Stimulated activated CD8-positive, alpha-beta memory T cell treated with anti-CD3 and anti-CD28 coated beads, Interleukin-4, amount 100 ng/mL, for 48 hours (primary cell): ENCODE data around the gene RFC3.

Source experiments
- DNase-seq: peaks from one replicate; pipeline ENCODE4 v3.0.0-alpha.2; 2020

The RFC3 gene

GRCh38 chr13:33868343-33868994 lies 50.5 kb downstream of the RFC3 start:
- DNase-seq, result no peak

DNA sequence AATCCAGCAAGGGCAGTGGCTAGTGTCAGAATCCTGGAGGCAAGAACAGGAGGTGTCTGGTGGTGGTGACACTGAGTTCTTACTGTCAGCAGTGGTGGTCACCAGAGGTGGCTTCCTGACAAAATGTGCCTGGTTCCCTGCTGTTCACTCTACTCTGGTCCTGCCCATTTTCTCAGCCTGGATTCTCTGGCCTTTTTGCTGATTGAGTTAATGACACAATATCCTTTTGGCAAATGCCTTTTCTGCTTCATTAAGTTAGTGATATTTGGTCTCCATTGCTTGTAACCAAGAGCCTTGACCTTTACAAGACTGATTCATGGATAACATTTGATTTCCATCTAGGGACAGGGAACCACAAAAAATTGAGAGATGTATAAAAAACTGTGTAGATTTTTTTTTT lies 51.1 kb downstream of the RFC3 start:
- no peak for DNase-seq

DNA sequence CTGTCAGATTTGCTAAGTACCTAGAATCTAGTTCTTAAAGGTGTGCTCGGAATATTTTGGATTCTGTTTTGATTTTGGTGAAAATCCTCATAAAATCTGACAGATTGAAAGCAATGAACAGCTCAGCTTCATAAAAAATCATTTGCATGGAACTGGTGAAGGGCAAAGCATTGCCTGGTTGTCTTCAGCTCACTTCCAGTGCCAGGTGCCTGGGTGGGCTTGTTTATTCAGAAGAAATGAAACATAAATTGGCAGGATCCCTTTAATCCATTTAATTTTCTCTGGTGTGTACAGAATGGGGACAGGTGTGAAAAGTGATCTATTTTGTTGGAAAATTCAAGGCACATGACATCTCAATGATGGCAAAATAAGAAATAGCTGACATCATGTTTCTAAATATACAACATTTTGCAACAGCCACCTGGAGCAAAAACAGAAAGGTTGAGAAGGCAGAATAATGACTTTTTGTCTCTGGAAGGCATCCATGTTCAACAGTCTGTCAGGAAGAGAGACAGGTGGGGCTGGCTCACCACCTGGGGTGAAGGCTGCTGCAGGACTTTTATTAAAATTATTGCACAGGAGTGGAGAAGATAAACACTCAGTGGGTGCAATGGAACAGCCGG lies 52.2 kb downstream of the RFC3 start:
- no peak for DNase-seq

DNA sequence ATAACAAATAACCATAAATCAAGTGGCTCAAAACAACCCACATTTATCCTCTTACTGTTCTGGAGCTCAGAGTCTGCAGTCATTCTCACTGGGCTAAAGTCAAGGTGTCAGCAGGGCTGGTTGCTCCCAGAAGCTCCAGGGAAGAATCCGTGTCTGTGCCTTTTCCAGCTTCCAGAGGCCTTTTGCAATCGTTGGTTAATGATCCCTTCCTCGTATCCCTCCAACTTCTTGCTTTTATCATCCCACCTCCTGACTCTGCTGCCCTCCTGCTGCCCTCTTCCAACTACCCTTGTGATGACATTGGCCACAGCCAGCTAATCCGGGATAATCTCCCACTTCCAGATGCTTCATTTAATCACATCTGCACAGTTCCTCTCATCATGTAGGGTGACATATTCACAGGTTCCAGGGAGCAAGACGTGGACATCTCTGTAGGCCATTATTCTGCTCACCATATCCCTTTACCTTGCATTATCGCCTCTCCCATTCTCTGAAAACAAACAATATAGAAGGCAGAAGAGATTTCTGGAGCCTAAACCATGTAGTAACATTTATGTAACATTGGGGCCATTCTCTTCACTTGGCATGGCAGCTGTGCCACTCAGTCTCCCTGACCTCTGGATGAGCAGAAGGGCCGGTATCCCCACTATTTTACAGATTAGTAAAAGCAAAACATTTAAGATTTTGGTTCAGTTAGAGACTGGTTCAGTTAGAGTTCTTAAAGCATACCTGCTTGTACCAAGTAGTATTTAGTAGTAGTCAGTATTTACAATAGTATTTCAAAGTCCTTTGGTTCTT lies 53.5 kb downstream of the RFC3 start:
- no peak for DNase-seq

DNA sequence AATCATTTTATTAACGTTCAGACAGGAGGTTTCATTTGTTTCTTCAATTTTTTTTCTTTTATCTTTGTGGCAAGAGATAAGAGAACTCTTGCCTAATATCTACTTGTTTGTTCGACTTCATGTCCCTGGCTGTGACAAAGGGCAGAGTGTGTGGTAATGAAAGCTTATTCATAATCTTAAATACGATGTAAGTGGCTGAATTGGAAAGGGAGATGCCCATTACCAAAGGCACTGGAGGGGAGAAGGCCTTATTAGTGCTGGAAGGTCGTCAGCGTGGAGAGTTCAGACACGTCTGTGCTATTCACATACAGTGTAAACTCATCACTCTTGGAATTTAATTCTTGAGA lies 54.0 kb downstream of the RFC3 start:
- no peak for DNase-seq

GRCh38 chr13:33873251-33873908 lies 55.4 kb downstream of the RFC3 start:
- no peak for DNase-seq

- no peak for DNase-seq
These were observed 56.9 kb downstream of the RFC3 start for GRCh38 chr13:33874871-33875270.

DNA sequence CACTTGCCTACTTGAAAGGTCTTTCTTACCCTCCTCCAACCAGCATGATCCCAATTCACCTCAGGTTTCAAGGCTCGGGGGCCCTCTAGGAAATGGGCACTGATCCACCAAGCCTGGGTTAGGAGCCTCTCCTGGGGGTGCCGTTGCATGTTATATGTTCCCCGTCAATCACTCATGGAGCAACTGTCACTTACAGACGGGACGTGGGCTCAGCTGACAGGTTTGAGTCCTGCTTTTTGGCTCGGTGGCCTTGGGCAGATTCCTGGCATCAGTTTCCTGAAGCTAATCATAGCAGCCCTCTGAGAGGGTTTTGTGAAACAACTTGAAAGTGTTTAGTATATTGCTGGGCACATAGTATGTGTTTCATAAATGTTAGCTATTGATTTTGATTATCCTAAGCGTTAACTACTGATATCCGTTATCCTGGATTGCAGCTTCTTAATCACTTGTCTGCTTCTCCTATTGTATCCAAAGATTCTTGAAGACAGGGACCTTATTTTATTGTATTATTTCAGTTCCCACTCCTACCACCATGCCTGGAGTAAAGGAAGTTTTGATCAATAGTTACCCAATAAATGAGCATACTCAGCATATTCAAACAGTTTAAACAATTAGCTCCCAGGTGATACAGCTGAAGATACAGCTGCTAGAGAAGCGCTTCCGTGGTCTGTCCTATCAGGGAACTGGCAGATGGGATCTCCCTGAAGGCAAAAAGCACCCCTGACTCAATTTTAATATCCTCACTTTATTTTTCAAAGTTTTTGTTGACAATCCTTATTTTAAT lies 57.9 kb downstream of the RFC3 start:
- DNase-seq, result no peak

DNA sequence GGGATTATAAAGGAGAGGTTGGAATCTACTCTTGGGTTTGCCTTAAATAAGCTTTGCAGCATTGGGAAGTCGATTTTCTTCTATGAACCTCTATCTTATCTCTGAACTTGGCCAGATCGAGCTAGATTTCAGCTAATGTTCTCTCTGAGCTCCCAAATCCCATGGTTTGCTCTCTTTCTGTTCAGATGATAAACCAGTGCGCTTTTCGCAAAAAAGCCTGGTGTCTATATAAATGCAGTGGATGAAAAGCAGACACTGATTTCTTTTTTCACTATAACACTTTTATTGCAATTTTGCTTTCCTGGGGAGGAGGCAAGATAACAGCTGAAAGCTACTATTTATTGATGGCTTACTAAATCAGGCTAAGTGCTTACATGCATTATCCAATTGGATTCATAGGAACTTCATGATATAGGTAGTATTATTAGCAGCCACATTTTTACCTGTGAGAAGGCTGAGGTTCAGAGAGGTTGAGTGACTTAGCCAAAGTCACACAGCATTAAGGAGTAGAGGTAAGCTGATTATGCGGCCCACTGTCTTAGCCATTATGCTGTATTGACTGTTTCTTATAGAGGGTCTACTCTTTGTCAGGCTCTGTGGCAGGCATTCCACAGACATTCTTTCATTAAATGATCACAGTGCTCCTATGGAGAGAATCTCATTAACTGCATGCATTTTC lies 58.9 kb downstream of the RFC3 start:
- no peak for DNase-seq

- no peak for DNase-seq
These were observed 61.2 kb downstream of the RFC3 start for GRCh38 chr13:33879118-33879517.

DNA sequence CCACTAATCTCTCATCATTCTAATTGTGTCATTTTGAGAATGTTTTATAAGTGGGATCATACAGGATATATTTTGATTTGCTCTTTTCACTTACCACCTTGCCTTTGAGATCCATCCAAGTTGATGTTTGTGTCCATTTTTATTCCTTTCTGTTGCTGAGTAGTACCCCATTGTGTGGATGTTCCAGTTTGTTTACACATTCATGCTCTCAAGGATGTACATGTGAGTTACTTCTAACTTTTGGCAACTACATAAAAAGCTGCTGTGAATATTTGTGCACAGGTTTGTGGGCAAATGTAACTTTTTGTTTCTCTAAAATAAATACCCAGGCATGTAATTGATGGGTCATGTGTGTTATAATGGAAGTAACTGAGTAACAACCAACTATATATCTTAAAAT lies 64.9 kb downstream of the RFC3 start:
- DNase-seq, result no peak

- DNase-seq, result no peak
These were observed 66.7 kb downstream of the RFC3 start for GRCh38 chr13:33884531-33885220.
